Upper lobe of left lung (tissue), 4 donors: Measurements from ENCODE around the gene TMEM62.
"Not testable (repeated sequence)": the region's sequence is repeated elsewhere in the genome, so short reads cannot be mapped to it uniquely, and the experiment has no call there.

Source experiments
- EP300 ChIP-seq, 4 donors: sonication (generic); formaldehyde crosslinking; IDR thresholded peaks; one replicate each; pipeline ENCODE4 v1.5.1; 2017; ENCODE audit warnings: antibody characterized with exemption in 4 of 4, control low read depth in 2 of 4
- POLR2A ChIP-seq, 4 donors: fragments of 450-650 bp; IDR thresholded peaks; one replicate each; pipeline ENCODE4 v1.5.1; 2016 to 2017; ENCODE audit warnings: antibody characterized with exemption in 4 of 4, mild to moderate bottlenecking in 2 of 4
- TF ChIP-seq, protein P1 (sequence below), 6 experiments: fragments of 450-650 bp in 4 of 6; fragments of 200-600 bp in 2 of 6; sonication (generic) in 2 of 6; IDR thresholded peaks; one replicate each; pipeline ENCODE4 v1.5.1; 2016 to 2019; ENCODE audit warnings: antibody characterized with exemption in 6 of 6

GRCh38 chr15:43225950-43226255, 92.5 kb downstream of the TMEM62 start:
- TF ChIP-seq, protein P1, sequence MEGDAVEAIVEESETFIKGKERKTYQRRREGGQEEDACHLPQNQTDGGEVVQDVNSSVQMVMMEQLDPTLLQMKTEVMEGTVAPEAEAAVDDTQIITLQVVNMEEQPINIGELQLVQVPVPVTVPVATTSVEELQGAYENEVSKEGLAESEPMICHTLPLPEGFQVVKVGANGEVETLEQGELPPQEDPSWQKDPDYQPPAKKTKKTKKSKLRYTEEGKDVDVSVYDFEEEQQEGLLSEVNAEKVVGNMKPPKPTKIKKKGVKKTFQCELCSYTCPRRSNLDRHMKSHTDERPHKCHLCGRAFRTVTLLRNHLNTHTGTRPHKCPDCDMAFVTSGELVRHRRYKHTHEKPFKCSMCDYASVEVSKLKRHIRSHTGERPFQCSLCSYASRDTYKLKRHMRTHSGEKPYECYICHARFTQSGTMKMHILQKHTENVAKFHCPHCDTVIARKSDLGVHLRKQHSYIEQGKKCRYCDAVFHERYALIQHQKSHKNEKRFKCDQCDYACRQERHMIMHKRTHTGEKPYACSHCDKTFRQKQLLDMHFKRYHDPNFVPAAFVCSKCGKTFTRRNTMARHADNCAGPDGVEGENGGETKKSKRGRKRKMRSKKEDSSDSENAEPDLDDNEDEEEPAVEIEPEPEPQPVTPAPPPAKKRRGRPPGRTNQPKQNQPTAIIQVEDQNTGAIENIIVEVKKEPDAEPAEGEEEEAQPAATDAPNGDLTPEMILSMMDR (IDR thresholded peaks at IDR 0.05): not testable (repeated sequence)
- not testable (repeated sequence) for TF ChIP-seq POLR2A, EP300 (IDR thresholded peaks at IDR 0.05)
